Tibial nerve (tissue), 3 donors: ENCODE results near the gene HCN2.

Experiments used
- CTCF ChIP-seq, 5 experiments: fragments of 200-600 bp in 3 of 5; fragments of 450-650 bp in 2 of 5; sonication (generic) in 3 of 5; IDR thresholded peaks; one replicate each; pipeline ENCODE4 v1.5.1; 2016 to 2019; ENCODE audit warnings: antibody characterized with exemption in 5 of 5, mild to moderate bottlenecking in 3 of 5, moderate library complexity in 2 of 5
- POLR2A ChIP-seq, 2 donors: fragments of 450-650 bp; IDR thresholded peaks; one replicate each; pipeline ENCODE4 v1.6.1; 2017; ENCODE audit warnings: antibody characterized with exemption in 2 of 2, mild to moderate bottlenecking in 2 of 2, moderate library complexity in 2 of 2

DNA sequence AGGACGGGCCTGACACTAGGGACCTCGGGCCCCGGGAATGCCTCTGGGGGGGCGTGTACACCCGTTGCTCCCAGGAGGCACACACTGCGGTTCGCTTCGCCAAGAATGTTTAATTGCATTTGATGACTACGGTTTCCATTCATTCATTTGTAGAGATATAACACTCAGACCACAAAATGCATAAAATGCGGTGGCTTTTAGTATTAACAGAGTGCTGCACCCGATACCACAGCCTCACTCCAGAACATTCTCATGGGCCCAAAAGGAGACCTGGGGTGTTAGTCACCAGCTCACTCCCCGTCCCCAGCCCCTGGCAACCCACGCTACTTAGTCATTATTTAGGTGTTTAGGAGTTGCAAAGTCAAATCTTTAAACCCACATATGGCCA is 21.8 kb downstream of the HCN2 start:
- no peak for TF ChIP-seq CTCF (IDR thresholded peaks at IDR 0.05)
- TF ChIP-seq POLR2A (IDR thresholded peaks at IDR 0.05) = no peak
